Measurements from ENCODE around the gene CLMP. TPM values are rescaled to one million over a fixed set of nuclear protein-coding genes. Genes with fewer than 3 reads are reported as not detected.

The CLMP gene
- total RNA-seq, 2 experiments from 2014 or later = 0.06 to 0.19 TPM

DNA sequence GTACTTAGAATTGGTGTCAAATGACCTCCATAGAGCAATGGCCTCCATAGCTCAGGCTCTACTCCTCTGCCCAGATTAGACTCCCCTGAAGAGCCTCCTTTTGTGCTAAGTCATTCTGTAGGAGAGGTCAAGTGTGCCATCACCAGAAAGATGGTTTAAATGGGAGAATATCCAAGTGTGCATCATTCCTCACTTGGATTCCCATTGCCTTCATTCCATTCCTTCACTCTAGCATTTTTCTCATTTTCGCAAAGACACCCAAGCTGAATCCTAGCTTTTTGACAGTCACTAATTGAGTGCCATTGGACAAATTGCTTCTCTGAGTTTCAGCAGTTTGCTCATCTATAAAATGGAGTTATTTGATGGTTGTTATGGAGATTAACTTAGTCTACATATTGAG is 16.9 kb downstream of the CLMP start:
- intact Hi-C loops (cut with DNase I, micrococcal nuclease) = no loop called here
- Mint-ChIP-seq H3K27me3 (peaks cover 10% of the 10 kb centered on the region), H3K36me3 (ENCODE audit: low read depth) (no peaks in the 10 kb centered on the region), H3K27ac (no peak overlapping the region), H3K4me3 (no peak overlapping the region), H3K4me1 (ENCODE audit: low read depth) (no peaks in the 10 kb centered on the region), H3K9me3 (no peaks in the 10 kb centered on the region)
- POLR2A ChIA-PET = no interaction called here
- H3K36me3 ChIP-seq (ENCODE audit: insufficient read depth, low read length) = no peaks in the 10 kb centered on the region
- H3K4me1 ChIP-seq (ENCODE audit: insufficient read depth, low read length) = no peaks in the 10 kb centered on the region
- peaks cover 3 to 6% of the 10 kb centered on the region in 2 experiments for H3K27me3 ChIP-seq (ENCODE audit: control insufficient read depth in 1 of 2, insufficient read depth in 2 of 2, low read length in 2 of 2)
- DNase-seq (no peak), ATAC-seq (ENCODE audit: poor library complexity) (no peak)
- H3K9me3 ChIP-seq (ENCODE audit: control insufficient read depth in 1 of 2, insufficient read depth in 1 of 2, low read length in 2 of 2) = no peaks in the 10 kb centered on the region
- H3K4me3 ChIP-seq (ENCODE audit: low read length) = no peak overlapping the region
- TF ChIP-seq, protein P1, sequence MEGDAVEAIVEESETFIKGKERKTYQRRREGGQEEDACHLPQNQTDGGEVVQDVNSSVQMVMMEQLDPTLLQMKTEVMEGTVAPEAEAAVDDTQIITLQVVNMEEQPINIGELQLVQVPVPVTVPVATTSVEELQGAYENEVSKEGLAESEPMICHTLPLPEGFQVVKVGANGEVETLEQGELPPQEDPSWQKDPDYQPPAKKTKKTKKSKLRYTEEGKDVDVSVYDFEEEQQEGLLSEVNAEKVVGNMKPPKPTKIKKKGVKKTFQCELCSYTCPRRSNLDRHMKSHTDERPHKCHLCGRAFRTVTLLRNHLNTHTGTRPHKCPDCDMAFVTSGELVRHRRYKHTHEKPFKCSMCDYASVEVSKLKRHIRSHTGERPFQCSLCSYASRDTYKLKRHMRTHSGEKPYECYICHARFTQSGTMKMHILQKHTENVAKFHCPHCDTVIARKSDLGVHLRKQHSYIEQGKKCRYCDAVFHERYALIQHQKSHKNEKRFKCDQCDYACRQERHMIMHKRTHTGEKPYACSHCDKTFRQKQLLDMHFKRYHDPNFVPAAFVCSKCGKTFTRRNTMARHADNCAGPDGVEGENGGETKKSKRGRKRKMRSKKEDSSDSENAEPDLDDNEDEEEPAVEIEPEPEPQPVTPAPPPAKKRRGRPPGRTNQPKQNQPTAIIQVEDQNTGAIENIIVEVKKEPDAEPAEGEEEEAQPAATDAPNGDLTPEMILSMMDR (IDR thresholded peaks at IDR 0.05) = no peak
- CTCF ChIA-PET = no interaction called here
- H3K27ac ChIP-seq (ENCODE audit: low read depth in 1 of 2, low read length in 2 of 2) = no peak overlapping the region

DNA sequence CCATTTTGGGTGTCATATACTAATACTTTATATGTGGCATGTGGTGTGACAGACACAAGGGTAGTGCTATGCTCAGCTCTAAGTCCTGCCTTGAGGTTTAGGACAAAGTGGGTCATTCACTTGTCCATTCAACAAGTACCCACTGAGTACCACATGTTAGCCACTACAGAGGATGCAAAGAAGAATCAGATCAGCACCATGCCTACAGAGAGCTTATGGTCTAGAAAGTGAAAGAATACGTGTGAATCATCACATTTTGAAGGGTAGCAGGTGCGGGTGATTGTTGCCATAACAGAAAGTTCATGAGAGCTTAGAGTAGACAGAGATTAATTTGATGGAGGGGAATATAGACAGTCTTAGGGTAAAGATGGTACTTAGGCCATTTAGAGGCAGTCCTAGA is 18.3 kb downstream of the CLMP start:
- H3K27ac ChIP-seq (ENCODE audit: low read depth in 1 of 2, low read length in 2 of 2) = no peak overlapping the region
- H3K27ac Mint-ChIP-seq = no peak overlapping the region
- no peaks in the 10 kb centered on the region for H3K36me3 ChIP-seq (ENCODE audit: insufficient read depth, low read length)
- intact Hi-C loops (cut with DNase I, micrococcal nuclease) = no loop called here
- ATAC-seq (ENCODE audit: poor library complexity) (no peak), DNase-seq (no peak)
- H3K4me3 Mint-ChIP-seq = no peak overlapping the region
- peaks cover 4% of the 10 kb centered on the region for H3K27me3 Mint-ChIP-seq
- no peaks in the 10 kb centered on the region for H3K9me3 ChIP-seq (ENCODE audit: control insufficient read depth in 1 of 2, insufficient read depth in 1 of 2, low read length in 2 of 2)
- TF ChIP-seq, protein P1 (IDR thresholded peaks at IDR 0.05) = no peak
- no peaks in the 10 kb centered on the region for H3K4me1 Mint-ChIP-seq (ENCODE audit: low read depth)
- no peaks in the 10 kb centered on the region for H3K4me1 ChIP-seq (ENCODE audit: insufficient read depth, low read length)
- no peak overlapping the region for H3K4me3 ChIP-seq (ENCODE audit: low read length)
- H3K27me3 ChIP-seq (ENCODE audit: control insufficient read depth in 1 of 2, insufficient read depth in 2 of 2, low read length in 2 of 2) = peaks cover 0 to under 1% of the 10 kb centered on the region in 2 experiments
- H3K9me3 Mint-ChIP-seq = no peaks in the 10 kb centered on the region
- CTCF ChIA-PET = no interaction called here
- H3K36me3 Mint-ChIP-seq (ENCODE audit: low read depth) = no peaks in the 10 kb centered on the region
- POLR2A ChIA-PET = no interaction called here

DNA sequence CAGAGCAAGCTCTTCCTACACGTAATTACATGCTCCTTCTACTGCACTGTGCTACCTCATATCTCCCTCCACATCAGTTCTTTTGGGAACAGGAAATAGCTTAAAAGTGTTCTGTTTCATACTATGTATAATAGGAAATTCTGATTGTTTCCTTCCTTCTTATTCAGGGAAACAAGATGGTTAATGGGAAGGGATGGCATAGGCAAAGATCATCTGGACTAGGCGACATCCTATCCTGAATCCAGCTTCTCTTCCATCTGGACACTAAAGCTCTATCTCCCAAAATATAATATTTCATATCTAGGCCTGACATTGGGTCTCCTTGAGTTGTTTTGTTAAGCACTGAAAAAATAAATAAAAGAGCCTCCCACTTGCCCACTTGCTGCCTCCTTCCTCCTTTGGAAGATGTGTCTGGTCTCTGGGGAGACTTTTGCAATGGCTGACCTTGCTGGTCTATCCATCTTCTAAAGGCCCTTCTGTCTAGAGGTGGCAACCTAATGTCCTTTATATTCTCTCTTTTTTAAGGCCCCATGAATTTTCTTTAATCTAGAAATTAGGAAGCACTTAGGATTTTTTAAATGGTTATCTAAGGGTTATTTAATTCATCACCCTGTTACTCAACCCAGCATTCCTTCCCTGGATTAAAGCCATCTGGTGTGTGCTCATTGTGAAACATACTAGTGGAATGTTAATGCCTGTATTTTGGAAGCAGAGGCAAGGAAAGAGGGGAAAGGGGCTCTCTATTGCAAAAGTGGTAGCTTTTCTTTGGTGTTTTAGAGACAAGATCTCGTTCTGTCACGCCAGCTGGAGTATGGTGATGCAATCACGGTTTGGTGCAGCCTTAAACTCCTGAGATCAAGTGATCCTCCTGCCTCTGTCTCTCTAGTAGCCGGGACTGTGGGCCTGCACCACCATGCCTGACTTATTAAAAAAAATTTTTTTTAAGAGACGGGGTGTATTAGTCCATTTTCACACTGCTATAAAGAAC is 20.6 kb downstream of the CLMP start:
- no peaks in the 10 kb centered on the region for H3K36me3 Mint-ChIP-seq (ENCODE audit: low read depth)
- Histone ChIP-seq H3K27ac (ENCODE audit: low read depth in 1 of 2, low read length in 2 of 2) (no peak overlapping the region), H3K27me3 (ENCODE audit: control insufficient read depth in 1 of 2, insufficient read depth in 2 of 2, low read length in 2 of 2) (no peaks in the 10 kb centered on the region), H3K4me3 (ENCODE audit: low read length) (no peak overlapping the region), H3K4me1 (ENCODE audit: insufficient read depth, low read length) (no peaks in the 10 kb centered on the region), H3K36me3 (ENCODE audit: insufficient read depth, low read length) (no peaks in the 10 kb centered on the region), H3K9me3 (ENCODE audit: control insufficient read depth in 1 of 2, insufficient read depth in 1 of 2, low read length in 2 of 2) (no peaks in the 10 kb centered on the region)
- peaks cover 4% of the 10 kb centered on the region for H3K27me3 Mint-ChIP-seq
- no peaks in the 10 kb centered on the region for H3K4me1 Mint-ChIP-seq (ENCODE audit: low read depth)
- CTCF ChIA-PET = no interaction called here
- DNase-seq (no peak), ATAC-seq (ENCODE audit: poor library complexity) (no peak)
- TF ChIP-seq, protein P1 (IDR thresholded peaks at IDR 0.05) = no peak
- intact Hi-C loops (cut with DNase I, micrococcal nuclease) = no loop called here
- no peak overlapping the region for H3K4me3 Mint-ChIP-seq
- H3K27ac Mint-ChIP-seq = no peak overlapping the region
- POLR2A ChIA-PET = no interaction called here
- no peaks in the 10 kb centered on the region for H3K9me3 Mint-ChIP-seq
